Panc1 (cell line): Measurements from ENCODE around the gene C11orf24. TPM values are rescaled to one million over a fixed set of nuclear protein-coding genes. Genes with fewer than 3 reads are reported as not detected.
A peak's percentile ranks its signal among the peaks of the same experiment; 100 is the strongest.

ENCODE experiments used
- ATAC-seq: fragments of 200-7000 bp; cut with Tn5 transposase; 2 replicates; pipeline ENCODE4 v1.9.1; 2020; ENCODE audit warnings: mild to moderate bottlenecking, moderate library complexity
- BruUV-seq: library from RNA; stranded (reverse); fragments of 400-500 nt; replicated peaks from 2 replicates; lab custom pipeline; 2021; lab: Mats Ljungman, UMichigan
- CTCF ChIA-PET: fragments of 300-600 bp; sonication (Branson Sonifier 250); formaldehyde crosslinking; loops from one replicate; lab custom pipeline; 2022; ENCODE audit warnings: antibody characterized with exemption; lab: Charles Lee
- POLR2A ChIA-PET: fragments of 300-600 bp; sonication (Branson Sonifier 250); formaldehyde crosslinking; loops from one replicate; lab custom pipeline; 2022; ENCODE audit warnings: antibody characterized with exemption; lab: Charles Lee
- DNase-seq: peaks from one replicate; pipeline ENCODE4 v3.0.0-alpha.2; 2010; ENCODE audit warnings: low read depth, low spot score
- H3K27ac ChIP-seq: 2 replicates; pipeline ENCODE4 v1.5.1; 2011; ENCODE audit warnings: mild to moderate bottlenecking, low read length, inconsistent platforms
- H3K27me3 ChIP-seq: fragments of 200-500 bp; sonication (Bioruptor generic); 2 replicates; pipeline ENCODE4 v1.6.0; 2014; ENCODE audit warnings: low read length, inconsistent platforms; ENCODE audit not compliant: control insufficient read depth, insufficient read depth
- H3K36me3 ChIP-seq: fragments of 200-500 bp; sonication (Bioruptor generic); 2 replicates; pipeline ENCODE4 v1.5.1; 2014; ENCODE audit warnings: inconsistent platforms, mild to moderate bottlenecking, low read length, moderate library complexity; ENCODE audit not compliant: control insufficient read depth, insufficient read depth
- H3K4me1 ChIP-seq: 2 replicates; pipeline ENCODE4 v1.5.1; 2011; ENCODE audit warnings: inconsistent platforms, mild to moderate bottlenecking, low read length, moderate library complexity; ENCODE audit not compliant: control insufficient read depth, insufficient read depth
- H3K4me3 ChIP-seq, 2 experiments: 2 replicates each; pipeline ENCODE4 v1.5.1; 2011 to 2012; ENCODE audit warnings: low read depth in 2 of 2, low read length in 2 of 2, mild to moderate bottlenecking in 2 of 2, inconsistent platforms in 1 of 2, moderate library complexity in 1 of 2
- H3K9me3 ChIP-seq: fragments of 200-500 bp; sonication (Bioruptor generic); 2 replicates; pipeline ENCODE4 v1.5.1; 2014; ENCODE audit warnings: low read depth, mild to moderate bottlenecking, inconsistent platforms, low read length, moderate library complexity; ENCODE audit not compliant: control insufficient read depth, insufficient read depth
- CTCF ChIP-seq: fragments of 450-650 bp; IDR thresholded peaks from 2 replicates; pipeline ENCODE4 v1.5.1; 2017; ENCODE audit warnings: mild to moderate bottlenecking
- POLR2AphosphoS5 ChIP-seq: IDR thresholded peaks from 2 replicates; pipeline ENCODE4 v1.6.1; 2012; ENCODE audit warnings: mild to moderate bottlenecking, low read depth, low read length, moderate library complexity
- REST ChIP-seq, 2 experiments: IDR thresholded peaks; 2 replicates each; pipeline ENCODE4 v1.6.1; 2011 to 2012; ENCODE audit warnings: low read depth in 2 of 2, control low read depth in 1 of 2, low read length in 1 of 2, mild to moderate bottlenecking in 1 of 2, moderate library complexity in 1 of 2; ENCODE audit not compliant: insufficient read depth in 1 of 2
- SIN3A ChIP-seq: IDR thresholded peaks from 2 replicates; pipeline ENCODE4 v1.6.1; 2012; ENCODE audit warnings: low read depth, mild to moderate bottlenecking, low read length, moderate library complexity, borderline replicate concordance; ENCODE audit not compliant: insufficient read depth
- TCF7L2 ChIP-seq: IDR thresholded peaks from 2 replicates; pipeline ENCODE4 v1.6.1; 2011; ENCODE audit warnings: mild to moderate bottlenecking, low read depth, low read length, inconsistent platforms
- in situ Hi-C: cut with HindIII; loops from 2 replicates; pipeline ENCODE4 v1.10.0; 2016; ENCODE audit warnings: low sequenced_read_pairs, low pct_unique_long_range_greater_than_20kb
- intact Hi-C: fragments of 100-400 bp; cut with micrococcal nuclease; formaldehyde crosslinking; loops from one replicate; pipeline ENCODE4 v1.10.0; 2022; ENCODE audit not compliant: unreplicated experiment
- total RNA-seq: library from RNA; stranded (reverse); gene quantifications from one replicate; pipeline ENCODE4 v1.2.1, GENCODE V29; 2021; ENCODE audit not compliant: unreplicated experiment

C11orf24 gene
- total RNA-seq, 1 experiment from 2014 or later, result 53.1 TPM

- H3K36me3 ChIP-seq, result no peaks in the 10 kb centered on the region
- CTCF ChIA-PET, result interaction anchor here (0.6 to 5.5 kb wide), 7 partner anchors 11 to 88 kb away, joined by 4 to 40 read pairs (median 6); no protein-coding TSS in a partner anchor
- POLR2A ChIA-PET, result no interaction called here
- no peaks in the 10 kb centered on the region for H3K27me3 ChIP-seq
- H3K9me3 ChIP-seq, result no peaks in the 10 kb centered on the region
- H3K4me1 ChIP-seq, result peaks cover 19% of the 10 kb centered on the region
- intact Hi-C loops (loop anchor here (10.0 kb wide), 1 partner anchor 83 kb away; the partner anchor contains the start of gene KMT5B), in situ Hi-C loops (no loop called here)
- TF ChIP-seq SIN3A (no peak), CTCF (no peak), TCF7L2 (no peak), REST (IDR thresholded peaks at IDR 0.05; ENCODE audit: insufficient read depth in 1 of 2, low read depth in 2 of 2, low read length in 1 of 2) (no peak), POLR2AphosphoS5 (no peak)
- peak overlapping the region in 1 of 2 experiments; percentile 47; a peak in 2 of 4 replicates for H3K4me3 ChIP-seq
- peak; percentile 30; the same call in 1 of the 2 replicates for ATAC-seq
- BruUV-seq, result no TSS peak
- DNase-seq, result no peak
- H3K27ac ChIP-seq, result no peak overlapping the region
Measured at GRCh38 chr11:68297494-68297811, 25.7 kb upstream of the C11orf24 start.

GRCh38 chr11:68297052-68297378, 25.2 kb upstream of the C11orf24 start:
- POLR2A ChIA-PET, result interaction anchor here (2.0 kb wide), 1 partner anchor 25 kb away, joined by 7 read pairs; the partner anchor contains the start of gene C11orf24
- Histone ChIP-seq H3K9me3 (no peaks in the 10 kb centered on the region), H3K4me3 (no peak overlapping the region), H3K27me3 (no peaks in the 10 kb centered on the region), H3K27ac (no peak overlapping the region), H3K36me3 (no peaks in the 10 kb centered on the region), H3K4me1 (peaks cover 19% of the 10 kb centered on the region)
- DNase-seq (no peak), ATAC-seq (no peak)
- intact Hi-C loops, result loop anchor here (10.0 kb wide), 1 partner anchor 82 kb away; the partner anchor contains the start of gene KMT5B
- in situ Hi-C loops, result no loop called here
- TF ChIP-seq POLR2AphosphoS5, result no peak
- TF ChIP-seq SIN3A, result no peak
- TF ChIP-seq TCF7L2, result no peak
- no peak for TF ChIP-seq CTCF
- TF ChIP-seq REST (IDR thresholded peaks at IDR 0.05; ENCODE audit: insufficient read depth in 1 of 2, low read depth in 2 of 2, low read length in 1 of 2), result no peak
- CTCF ChIA-PET, result interaction anchor here (0.6 to 5.5 kb wide), 5 partner anchors 11 to 88 kb away, joined by 3 to 40 read pairs (median 4); no protein-coding TSS in a partner anchor
- BruUV-seq, result no TSS peak
